K562 (cell line): ENCODE data around the gene CRYBA4. TPM values are rescaled to one million over a fixed set of nuclear protein-coding genes. Genes with fewer than 3 reads are reported as not detected.

ENCODE experiments used
- BCOR ChIP-seq: fragments of 450-650 bp; IDR thresholded peaks from 2 replicates; pipeline ENCODE4 v1.6.1; 2016
- CCNT2 ChIP-seq: IDR thresholded peaks from 2 replicates; pipeline ENCODE4 v1.6.1; 2011; ENCODE audit warnings: borderline replicate concordance, low read depth, mild to moderate bottlenecking, moderate library complexity, mixed read lengths, low read length; ENCODE audit not compliant: insufficient read length; ENCODE audit errors: extremely low read depth
- CHD2 ChIP-seq: IDR thresholded peaks from 2 replicates; pipeline ENCODE4 v1.6.1; 2011; ENCODE audit warnings: low read depth, low read length
- CHD4 ChIP-seq: fragments of 200-600 bp; sonication (generic); IDR thresholded peaks from 3 replicates; pipeline ENCODE4 v1.6.1; 2012; ENCODE audit warnings: low read depth, mild to moderate bottlenecking, mixed read lengths, low read length, inconsistent platforms; ENCODE audit not compliant: insufficient read depth, insufficient replicate concordance, poor library complexity, severe bottlenecking
- CREM ChIP-seq: IDR thresholded peaks from 2 replicates; pipeline ENCODE4 v1.6.1; 2014; ENCODE audit warnings: antibody characterized with exemption, low read depth
- KAT8 ChIP-seq: fragments of 450-650 bp; IDR thresholded peaks from 2 replicates; pipeline ENCODE4 v1.6.1; 2016; ENCODE audit warnings: low read depth, mild to moderate bottlenecking
- KDM4B ChIP-seq, 2 experiments: fragments of 450-650 bp in 1 of 2; sonication (generic) in 1 of 2; IDR thresholded peaks; 2 replicates each; pipeline ENCODE4 v1.6.1; 2016 to 2017; ENCODE audit warnings: borderline replicate concordance in 2 of 2, antibody characterized with exemption in 1 of 2, low read depth in 1 of 2, mild to moderate bottlenecking in 1 of 2
- MCM2 ChIP-seq: fragments of 450-650 bp; IDR thresholded peaks from 2 replicates; pipeline ENCODE4 v1.6.1; 2017; ENCODE audit warnings: low read depth, mild to moderate bottlenecking
- OTX1 ChIP-seq: fragments of 450-650 bp; formaldehyde crosslinking; IDR thresholded peaks from 2 replicates; pipeline ENCODE4 v1.4.0; 2022; ENCODE audit warnings: mild to moderate bottlenecking
- POLR3G ChIP-seq: IDR thresholded peaks from 2 replicates; pipeline ENCODE4 v1.6.1; 2011; ENCODE audit not compliant: insufficient read length, insufficient replicate concordance; ENCODE audit errors: extremely low read depth
- SOX6 ChIP-seq: fragments of 450-650 bp; IDR thresholded peaks from 2 replicates; pipeline ENCODE4 v1.6.1; 2014; ENCODE audit warnings: mild to moderate bottlenecking
- TFAM ChIP-seq: fragments of 250-450 bp; sonication (Bioruptor Pico); conservative IDR thresholded peaks from 2 replicates; pipeline ENCODE4 v1.5.0; 2021; ENCODE audit warnings: mild to moderate bottlenecking, moderate library complexity
- ZBTB11 ChIP-seq, 3 experiments: fragments of 200-800 bp in 1 of 3; fragments of 250-450 bp in 1 of 3; fragments of 450-650 bp in 1 of 3; sonication (Bioruptor Pico) in 1 of 3; sonication (Bioruptor generic) in 1 of 3; formaldehyde crosslinking in 1 of 3; IDR thresholded peaks; 2 replicates each; pipeline versions ENCODE4 v1.6.1 to v1.8.0; 2016 to 2022; ENCODE audit warnings: mild to moderate bottlenecking in 2 of 3, missing genetic modification characterization in 2 of 3, missing compliant biosample characterization in 1 of 3, moderate library complexity in 1 of 3
- ZC3H8 ChIP-seq: fragments of 450-650 bp; IDR thresholded peaks from 2 replicates; pipeline ENCODE4 v1.6.1; 2017
- ZNF280B ChIP-seq: fragments of 250-450 bp; sonication (Bioruptor Pico); IDR thresholded peaks from 2 replicates; pipeline ENCODE4 v1.5.1; 2021; ENCODE audit warnings: mild to moderate bottlenecking
- ZNF668 ChIP-seq: fragments of 250-450 bp; sonication (Bioruptor Pico); IDR thresholded peaks from 2 replicates; pipeline ENCODE4 v1.8.0; 2022; ENCODE audit warnings: mild to moderate bottlenecking, inconsistent platforms
- ZNF707 ChIP-seq: fragments of 250-450 bp; sonication (Bioruptor Pico); conservative IDR thresholded peaks from 2 replicates; pipeline ENCODE4 v1.8.0; 2022; ENCODE audit warnings: inconsistent platforms, mild to moderate bottlenecking, moderate library complexity
- ZNF77 ChIP-seq: fragments of 250-450 bp; sonication (Bioruptor Pico); IDR thresholded peaks from 2 replicates; pipeline ENCODE4 v1.5.0; 2020
- polyA plus RNA-seq, 8 experiments: library from polyadenylated mRNA; depleted of rRNA in 4 of 8; stranded (reverse) in 5 of 8; unstranded in 3 of 8; fragments of >200 nt; fragmentation: Nextera tagmentation in 2 of 8; fragmentation: Illumina TruSeq in 1 of 8; extraction: Ambion mirVana in 2 of 8; extraction: Trizol in 1 of 8; gene quantifications; 2 replicates each; pipeline versions ENCODE4 v1.2.1 to v1.2.3, GENCODE V29; 2011 to 2014; ENCODE audit warnings: inconsistent platforms in 1 of 8, missing spikeins in 1 of 8
- total RNA-seq, 7 experiments: library from RNA; depleted of rRNA in 6 of 7; stranded (reverse); fragments of >200 nt in 6 of 7; fragmentation: Illumina TruSeq in 2 of 7; extraction: Trizol in 2 of 7; gene quantifications; 2 replicates each; pipeline versions ENCODE4 v1.2.1 to v1.2.3, GENCODE V29; 2011 to 2021; ENCODE audit warnings: low replicate concordance in 1 of 7

CRYBA4 gene
- total and polyA plus RNA-seq, 9 of the 15 experiments (the other 6 are each of a cell fraction or from before 2014, with no cell fraction given) = 0.59 to 3.3 (median 1.6) TPM

- no peak for TF ChIP-seq CCNT2
- TF ChIP-seq ZNF77 (CRISPR knock-in tag) = no peak
- TF ChIP-seq CHD4 = no peak
- no peak for TF ChIP-seq TFAM (CRISPR knock-in tag)
- TF ChIP-seq KAT8 = no peak
- no peak for TF ChIP-seq BCOR
- TF ChIP-seq ZBTB11 (CRISPR knock-in tag; IDR thresholded peaks at IDR 0.05) = peak; percentile 60 to 94 (median 69); a peak in 4 of 6 replicates
- TF ChIP-seq ZNF280B = no peak
- TF ChIP-seq MCM2 = no peak
- no peak for TF ChIP-seq POLR3G
- peak; percentile 54 for TF ChIP-seq CREM
- TF ChIP-seq ZNF668 (CRISPR knock-in tag) = no peak
- no peak for TF ChIP-seq ZNF707 (CRISPR knock-in tag)
- peak in 1 of 2 experiments; percentile 71; a peak in 1 of 4 replicates for TF ChIP-seq KDM4B (IDR thresholded peaks at IDR 0.05; ENCODE audit: borderline replicate concordance in 2 of 2, low read depth in 1 of 2)
- TF ChIP-seq SOX6 = no peak
- no peak for TF ChIP-seq OTX1 (CRISPR knock-in tag)
- no peak for TF ChIP-seq ZC3H8
- TF ChIP-seq CHD2 = no peak
Measured at GRCh38 chr22:26672590-26673468, 51.1 kb downstream of the CRYBA4 start (continued).
